Stimulated activated CD4-positive, alpha-beta T cell treated with anti-CD3 and anti-CD28 coated beads, Interleukin-15, amount 100 ng/mL, for 48 hours (primary cell): ENCODE data around the gene FGF1.

ENCODE experiments used
- DNase-seq, 2 donors: peaks; one replicate each; pipeline ENCODE4 v3.0.0-alpha.2; 2020; ENCODE audit warnings: low read depth in 2 of 2

FGF1 gene

GRCh38 chr5:142685418-142686209 is at the start of gene FGF1:
TSS of gene FGF1 (minus strand) at chr5:142686090. CDS start at chr5:142614127, 71,963 bp downstream.
- no peak for DNase-seq

DNA sequence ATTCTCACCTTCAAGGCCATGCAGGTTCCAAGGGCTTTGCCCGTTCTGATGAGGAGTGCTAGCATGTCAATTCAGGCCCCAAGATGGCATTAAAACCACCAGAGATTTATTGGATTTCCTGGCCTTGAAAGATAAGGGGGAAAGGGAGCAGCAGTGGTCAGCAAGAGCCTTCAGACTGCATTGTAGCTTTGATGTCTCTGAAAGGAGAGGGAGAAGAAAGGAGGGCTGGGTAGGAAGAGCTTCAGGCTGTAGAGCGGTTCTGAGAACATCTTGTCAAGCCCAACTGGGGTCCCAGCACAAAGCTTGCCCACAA is 41.8 kb upstream of the FGF1 start:
- DNase-seq = no peak

DNA sequence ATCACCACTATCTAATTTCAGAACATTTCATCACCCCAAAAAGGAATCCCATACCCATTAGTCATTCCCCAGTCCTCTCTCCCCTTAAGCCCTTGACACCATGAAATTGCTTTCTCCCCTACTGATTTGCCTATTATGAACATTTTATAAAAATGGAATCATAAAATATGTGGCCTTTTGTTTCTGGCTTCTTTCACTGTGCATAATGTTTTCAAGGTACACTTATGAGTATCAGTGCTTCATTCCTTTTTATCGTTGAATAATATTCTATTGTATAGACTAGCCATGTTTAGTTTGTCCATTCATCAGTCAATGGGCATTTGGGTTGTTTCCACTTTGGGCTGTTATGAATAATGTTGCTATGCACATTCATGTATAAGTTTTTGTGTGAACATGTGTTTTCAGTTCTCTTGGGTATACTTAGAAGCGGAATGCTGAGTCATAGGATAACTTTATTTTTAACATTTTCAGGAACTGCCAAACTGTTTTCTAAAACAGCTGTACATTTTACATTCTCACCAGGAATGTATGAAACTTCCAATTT is 40.4 kb upstream of the FGF1 start:
- no peak for DNase-seq

- DNase-seq = no peak
Observed at GRCh38 chr5:142725231-142726187, 39.6 kb upstream of the FGF1 start.

DNA sequence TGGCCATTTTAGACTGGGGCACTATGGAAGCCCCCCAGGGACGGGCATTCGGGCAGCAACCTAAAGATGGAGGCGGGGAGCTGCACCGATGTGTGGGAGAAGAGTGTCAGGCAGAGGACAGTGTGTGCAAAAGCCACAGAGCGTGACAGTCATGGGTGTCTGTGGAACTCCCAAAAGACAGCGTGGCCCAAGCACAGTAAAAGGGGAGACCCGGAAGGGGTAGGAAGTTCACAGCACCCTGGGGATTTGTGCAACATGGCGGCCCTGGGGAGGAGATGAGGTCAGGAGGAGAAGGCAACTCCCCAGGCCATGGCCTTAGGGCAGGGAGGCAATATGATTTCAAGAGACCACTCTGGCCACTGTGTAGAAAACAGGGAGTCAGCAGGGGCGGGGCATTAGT is 38.9 kb upstream of the FGF1 start:
- no peak for DNase-seq

- no peak for DNase-seq
Observed at GRCh38 chr5:142722896-142723295, 37.0 kb upstream of the FGF1 start.

DNA sequence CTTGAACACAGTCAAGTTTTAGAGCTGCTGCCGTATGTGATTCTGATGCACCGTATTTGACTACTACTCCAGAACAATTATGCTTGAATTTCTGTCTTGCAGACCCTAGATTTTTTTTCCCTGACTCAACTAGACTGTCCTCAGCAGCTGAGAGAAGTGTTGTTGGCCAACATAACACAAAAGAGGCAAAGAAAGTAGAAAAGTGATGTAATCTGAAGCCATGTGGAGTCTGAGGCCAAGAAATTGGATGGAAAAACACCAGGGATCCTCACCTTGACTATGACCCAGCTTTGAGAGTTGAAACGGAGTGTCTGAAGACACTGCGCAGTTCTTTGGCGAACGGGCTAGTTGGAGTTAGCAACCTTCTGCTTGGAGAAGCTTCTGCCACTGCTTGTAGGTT is 36.3 kb upstream of the FGF1 start:
- no peak for DNase-seq

- DNase-seq = no peak
Observed at GRCh38 chr5:142720641-142721271, 34.9 kb upstream of the FGF1 start.

DNA sequence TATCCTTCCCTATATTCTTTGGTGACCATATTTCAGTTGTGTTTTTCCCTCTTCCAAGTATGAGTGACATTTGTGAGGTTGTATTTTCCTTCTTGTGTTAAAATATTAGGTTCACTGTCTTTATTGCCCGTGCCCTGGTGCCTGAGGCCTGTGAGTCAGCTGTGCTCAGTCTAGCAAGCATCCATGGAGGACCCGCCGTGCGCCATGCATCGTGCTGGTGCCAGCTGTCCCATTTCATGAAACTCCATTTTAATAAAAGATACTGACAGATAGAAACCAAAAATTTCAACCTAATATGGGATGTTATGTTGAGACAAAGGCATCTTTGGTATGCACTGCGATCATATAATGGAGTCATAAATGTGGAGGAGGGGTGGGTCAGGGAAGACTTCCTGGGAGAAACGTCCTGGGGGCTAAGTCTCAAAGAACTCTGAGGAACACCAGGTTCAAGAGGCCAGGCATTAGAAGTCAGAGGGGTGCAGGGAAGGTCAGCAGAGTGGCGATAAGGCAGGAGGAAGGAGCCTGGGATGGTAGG is 34.0 kb upstream of the FGF1 start:
- DNase-seq = no peak

GRCh38 chr5:142717582-142718215 is 31.8 kb upstream of the FGF1 start:
- no peak for DNase-seq

- peak in 1 of 2 donors; percentile 10 for DNase-seq
Observed at GRCh38 chr5:142716963-142717362, 31.1 kb upstream of the FGF1 start.

DNA sequence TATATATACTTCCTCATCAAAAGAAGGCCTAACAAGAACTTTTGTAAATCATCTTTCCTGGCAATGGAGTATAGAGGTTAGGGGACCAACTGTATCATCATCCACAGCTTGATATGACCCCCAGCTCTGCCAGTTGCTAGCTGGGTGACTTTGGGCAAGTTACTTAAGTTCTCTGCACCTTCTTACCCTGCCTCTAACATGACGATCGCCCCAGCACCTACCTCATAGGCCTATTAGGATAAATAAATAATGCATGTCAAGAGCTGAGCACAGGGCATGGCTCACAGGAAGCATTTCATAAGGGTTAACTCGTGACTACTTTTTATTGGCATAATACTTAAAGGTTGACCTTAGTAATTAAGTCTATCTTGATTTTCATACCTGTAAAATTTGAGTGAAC is 29.4 kb upstream of the FGF1 start:
- DNase-seq = no peak

DNA sequence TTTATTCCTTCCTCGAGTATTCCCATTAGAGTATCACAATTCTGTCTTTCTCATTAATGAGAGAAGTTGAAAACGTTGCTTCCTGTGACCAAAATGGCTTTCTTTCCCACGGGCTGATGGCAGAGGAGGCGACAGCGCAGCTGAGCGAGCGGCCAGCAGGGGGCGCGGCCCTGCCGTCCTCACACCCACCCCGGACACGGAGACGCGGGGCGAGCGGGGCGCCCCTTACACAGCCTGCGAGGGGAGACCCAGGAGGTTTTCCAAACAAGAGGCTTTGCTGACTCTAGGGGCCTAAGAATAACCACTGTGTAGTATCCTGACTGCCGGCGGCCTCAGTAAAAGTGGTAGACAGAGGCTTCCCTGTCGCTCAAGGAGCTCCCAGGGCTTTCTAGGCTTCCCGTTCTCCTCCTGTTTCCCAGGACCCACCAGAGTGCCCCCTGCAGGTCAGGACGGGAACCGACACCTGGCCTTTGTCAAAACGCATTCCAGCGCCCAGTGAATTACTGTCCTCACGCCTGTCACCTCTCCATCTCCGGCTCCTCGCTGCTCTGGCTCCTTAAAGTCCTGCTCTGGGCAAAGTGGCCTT is 27.3 kb upstream of the FGF1 start:
- DNase-seq = peak; percentile 74 to 81

DNA sequence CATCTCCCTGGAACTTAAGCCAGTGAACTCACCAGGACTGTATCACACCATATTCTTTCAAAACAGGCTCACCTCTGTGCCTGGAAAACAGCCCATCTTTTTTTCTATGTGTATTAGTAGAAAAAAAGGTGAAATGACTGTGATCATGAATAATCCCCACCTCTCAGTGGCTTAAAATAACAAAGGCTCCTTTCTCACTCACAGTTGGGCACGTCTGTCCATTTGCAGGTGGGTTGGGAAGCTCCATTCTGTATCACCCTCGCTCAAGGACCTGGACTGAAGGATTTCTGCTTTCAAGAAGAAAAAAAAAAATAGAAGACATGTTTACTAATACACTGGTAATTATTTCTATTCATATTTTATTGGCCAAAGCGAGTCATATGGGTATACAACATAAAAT is 17.3 kb upstream of the FGF1 start:
- no peak for DNase-seq

GRCh38 chr5:142701673-142702311 is 15.9 kb upstream of the FGF1 start:
- DNase-seq = no peak

- no peak for DNase-seq
Observed at GRCh38 chr5:142700566-142700965, 14.7 kb upstream of the FGF1 start.

- peak; percentile 53 to 74 for DNase-seq
Observed at GRCh38 chr5:142699184-142699720, 13.4 kb upstream of the FGF1 start.

DNA sequence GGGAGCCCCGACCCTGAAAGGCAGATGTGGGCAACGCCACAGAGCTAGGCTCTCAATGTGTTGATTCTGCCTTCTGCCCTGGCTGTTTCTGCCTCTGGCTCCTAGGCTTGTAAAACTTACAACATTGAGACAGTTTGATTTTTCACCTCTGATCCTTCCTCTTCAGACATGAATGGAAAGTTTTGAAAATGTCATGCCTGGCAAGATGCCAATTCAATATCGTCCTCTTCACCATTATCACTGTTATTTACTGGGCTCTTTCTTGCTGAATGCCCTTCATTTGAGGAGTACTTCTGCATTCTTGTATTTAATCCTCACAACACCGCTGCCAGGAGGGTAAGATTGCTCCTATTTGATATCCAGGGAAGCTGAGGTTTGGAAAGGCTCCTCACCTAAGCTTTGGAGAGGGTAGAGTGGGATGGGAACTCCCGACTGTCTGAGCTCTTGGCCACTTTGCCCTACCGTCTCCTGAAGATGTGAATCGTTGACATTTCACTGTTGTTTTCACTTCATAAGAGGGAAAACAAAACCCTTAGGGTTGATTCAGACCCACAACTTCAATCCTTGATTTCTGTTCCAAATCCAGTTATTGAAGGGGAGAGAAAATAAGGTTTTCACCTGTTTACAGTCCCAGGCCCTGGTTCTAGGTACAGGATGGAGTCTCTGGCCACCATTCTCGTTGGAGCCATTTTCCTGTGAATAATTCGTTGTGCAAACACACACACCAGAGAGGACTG is 12.7 kb upstream of the FGF1 start:
- DNase-seq = no peak
